Left cardiac atrium (tissue), 4 donors: ENCODE results near the gene PRTFDC1. TPM values are rescaled to one million over a fixed set of nuclear protein-coding genes. Genes with fewer than 3 reads are reported as not detected.
"Not testable (repeated sequence)": the region's sequence is repeated elsewhere in the genome, so short reads cannot be mapped to it uniquely, and the experiment has no call there.

Experiments
- ATAC-seq, 2 donors: fragments of 200-7000 bp; cut with Tn5 transposase; one replicate each; pipeline ENCODE4 v1.9.1; 2020; ENCODE audit warnings: mild to moderate bottlenecking in 2 of 2, moderate library complexity in 2 of 2
- DNase-seq: peaks from one replicate; pipeline ENCODE4 v3.0.0-alpha.2; 2020
- intact Hi-C, 2 donors: fragments of 100-400 bp; cut with DNase I; formaldehyde crosslinking; loops; one replicate each; pipeline versions ENCODE4 v1.14.1 to v1.15.1; 2022 to 2023
- total RNA-seq, 2 donors: library from RNA; stranded (reverse); fragmentation: NEBNext Ultra II Directional; extraction: Animal tissue kit (Norgen Biotek cat#: 25700); gene quantifications; one replicate each; pipeline ENCODE4 v1.2.1, GENCODE V29; 2021
- donor health status: DM: no; HTN: yes; CAD: no.
- donor health status: DM: no; HTN: yes; CAD: no; lungs with severe emphysema.
- donor health status: DM: yes; HTN: yes; CAD: no.
- donor health status: Dilated cardiomyopathy.

PRTFDC1 gene
- total RNA-seq, 2 donors from 2014 or later: 6.3 to 6.6 TPM

- ATAC-seq: no peak
- intact Hi-C loops: no loop called here
- no peak for DNase-seq
Observed at GRCh38 chr10:24865783-24866182, 86.6 kb downstream of the PRTFDC1 start.

- intact Hi-C loops: no loop called here
- ATAC-seq: no peak
- no peak for DNase-seq
Observed at GRCh38 chr10:24862589-24862988, 89.8 kb downstream of the PRTFDC1 start.

GRCh38 chr10:24858288-24859270 lies 93.8 kb downstream of the PRTFDC1 start:
- no peak for DNase-seq
- intact Hi-C loops: no loop called here
- no peak for ATAC-seq

GRCh38 chr10:24857031-24857725 lies 95.2 kb downstream of the PRTFDC1 start:
- intact Hi-C loops: no loop called here

GRCh38 chr10:24854256-24854655 lies 98.2 kb downstream of the PRTFDC1 start:
- ATAC-seq (no peak), DNase-seq (no peak)
- intact Hi-C loops: no loop called here

More at GRCh38 chr10:24857031-24857725, 95.2 kb downstream of the PRTFDC1 start:
- DNase-seq (no peak), ATAC-seq (no peak)

GRCh38 chr10:24853661-24854060 lies 98.7 kb downstream of the PRTFDC1 start:
- intact Hi-C loops: no loop called here
- ATAC-seq: no peak
- no peak for DNase-seq

- ATAC-seq: no peak
- intact Hi-C loops: no loop called here
- DNase-seq: no peak
Observed at GRCh38 chr10:24851629-24852028, 100.8 kb downstream of the PRTFDC1 start.

GRCh38 chr10:24850727-24851296 lies 101.6 kb downstream of the PRTFDC1 start:
- intact Hi-C loops: no loop called here
- ATAC-seq: no peak
- DNase-seq: no peak

GRCh38 chr10:24849501-24850299 lies 102.7 kb downstream of the PRTFDC1 start:
- no peak for ATAC-seq
- intact Hi-C loops: no loop called here
- DNase-seq: no peak

- no peak for ATAC-seq
- intact Hi-C loops: no loop called here
- no peak for DNase-seq
Observed at GRCh38 chr10:24849051-24849450, 103.4 kb downstream of the PRTFDC1 start.

- intact Hi-C loops: no loop called here
- ATAC-seq (no peak), DNase-seq (no peak)
Observed at GRCh38 chr10:24848195-24848594, 104.2 kb downstream of the PRTFDC1 start.

- DNase-seq (no peak), ATAC-seq (no peak)
- intact Hi-C loops: no loop called here
Observed at GRCh38 chr10:24847112-24848070, 105.0 kb downstream of the PRTFDC1 start.

GRCh38 chr10:24844742-24845141 lies 107.7 kb downstream of the PRTFDC1 start:
- ATAC-seq (no peak), DNase-seq (no peak)
- intact Hi-C loops: no loop called here

GRCh38 chr10:24843256-24843655 lies 109.2 kb downstream of the PRTFDC1 start:
- no peak for DNase-seq
- intact Hi-C loops: no loop called here
- ATAC-seq: no peak

GRCh38 chr10:24842856-24843255 lies 109.5 kb downstream of the PRTFDC1 start:
- ATAC-seq: no peak
- intact Hi-C loops: no loop called here

GRCh38 chr10:24841530-24841929 lies 110.9 kb downstream of the PRTFDC1 start:
- DNase-seq (no peak), ATAC-seq (no peak)
- intact Hi-C loops: no loop called here

More at GRCh38 chr10:24842856-24843255, 109.5 kb downstream of the PRTFDC1 start:
- no peak for DNase-seq

GRCh38 chr10:24840784-24841183 lies 111.6 kb downstream of the PRTFDC1 start:
- intact Hi-C loops: no loop called here
- DNase-seq (no peak), ATAC-seq (no peak)

GRCh38 chr10:24837781-24838180 lies 114.6 kb downstream of the PRTFDC1 start:
- ATAC-seq, DNase-seq, intact Hi-C loops: not testable (repeated sequence)
